GM21423 (cell line): ENCODE results near the gene SEC61B.
"Not testable (repeated sequence)": the region's sequence is repeated elsewhere in the genome, so short reads cannot be mapped to it uniquely, and the experiment has no call there.

Source experiments
- ATAC-seq: cut with Tn5 transposase; IDR thresholded peaks from one replicate; pipeline ENCODE4 v1.9.1; 2021; ENCODE audit warnings: mild to moderate bottlenecking, moderate library complexity; ENCODE audit not compliant: unreplicated experiment

The SEC61B gene

DNA sequence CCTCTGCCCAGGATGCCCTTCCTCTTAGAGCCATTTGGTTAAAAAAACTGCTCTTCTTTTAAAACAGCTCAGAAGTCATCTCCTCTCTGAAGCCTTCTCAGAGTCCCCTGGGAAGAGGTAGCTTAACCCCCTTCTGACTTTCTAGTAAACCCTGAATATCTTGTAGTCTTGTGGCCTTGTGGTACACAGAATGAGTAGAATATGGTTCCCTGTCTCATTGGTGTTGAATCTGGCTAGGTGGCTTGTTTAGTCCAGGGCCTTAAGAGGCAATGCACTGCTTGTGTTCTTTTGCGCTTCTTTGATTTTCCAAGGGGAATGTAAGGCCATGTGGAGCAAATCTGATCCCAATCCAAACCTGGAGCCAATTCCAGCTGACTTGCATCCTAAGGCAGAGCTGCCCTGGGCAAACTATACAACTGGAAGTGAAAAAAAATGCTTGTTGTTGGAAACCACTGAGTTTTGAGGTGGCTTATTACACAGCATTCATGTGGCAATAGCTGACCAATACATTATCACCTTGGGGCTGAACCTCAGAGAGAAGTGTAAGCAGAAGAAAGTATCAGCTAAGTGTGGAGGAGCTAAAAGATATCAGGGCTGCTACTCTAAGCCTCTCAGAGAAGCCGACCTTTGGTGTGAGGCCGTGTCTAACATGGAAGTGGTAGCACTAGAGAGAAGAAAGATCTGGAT, 31.3 kb upstream of the SEC61B start:
- ATAC-seq = no peak

DNA sequence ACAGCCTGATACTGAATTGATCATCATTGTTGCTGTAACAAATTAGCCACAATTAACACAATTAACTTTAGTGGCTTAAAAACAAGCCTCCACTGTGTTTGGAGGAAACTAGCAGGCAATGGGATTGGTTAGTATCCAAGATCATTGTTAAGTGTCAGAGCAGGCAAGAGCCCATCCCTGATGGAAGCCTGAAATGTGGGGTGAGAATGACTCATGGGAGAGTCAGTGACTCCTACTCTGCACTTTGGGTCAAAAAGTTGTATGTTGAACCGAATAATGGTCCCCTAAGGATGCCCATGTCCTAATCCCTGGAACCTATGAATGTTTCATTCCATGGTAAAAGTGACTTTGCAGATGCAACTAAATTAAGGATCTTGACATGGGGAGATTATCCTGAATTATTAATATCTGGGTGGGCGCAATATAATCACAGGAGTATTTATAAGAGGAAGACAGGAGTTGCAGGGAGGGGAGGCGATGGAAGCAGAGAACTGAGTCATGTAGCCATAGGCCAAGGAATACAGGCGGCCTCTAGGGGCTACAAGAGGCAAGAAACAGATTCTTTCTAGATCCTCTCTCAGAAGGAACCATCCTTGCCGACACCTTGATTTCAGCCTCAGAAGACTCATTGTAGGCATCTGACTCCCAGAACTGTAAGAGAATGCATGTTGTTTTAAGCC, 29.2 kb upstream of the SEC61B start:
- ATAC-seq = no peak

DNA sequence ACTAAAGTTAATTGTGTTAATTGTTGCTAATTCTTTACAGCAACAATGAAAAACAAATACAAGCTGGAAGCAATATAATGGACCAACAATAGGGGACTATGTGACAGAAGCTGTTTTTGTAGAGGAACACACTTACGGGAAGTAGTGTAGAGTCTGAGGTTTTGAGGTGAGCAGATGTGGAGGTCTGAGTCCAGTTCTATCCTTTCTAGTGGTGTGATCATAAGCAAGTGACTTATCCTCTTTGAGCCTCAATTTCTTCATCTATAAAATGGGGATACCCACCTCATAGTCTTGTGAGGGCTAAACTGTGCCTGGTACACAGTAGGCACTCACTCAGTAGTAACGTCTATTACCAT, 28.6 kb upstream of the SEC61B start:
- no peak for ATAC-seq

DNA sequence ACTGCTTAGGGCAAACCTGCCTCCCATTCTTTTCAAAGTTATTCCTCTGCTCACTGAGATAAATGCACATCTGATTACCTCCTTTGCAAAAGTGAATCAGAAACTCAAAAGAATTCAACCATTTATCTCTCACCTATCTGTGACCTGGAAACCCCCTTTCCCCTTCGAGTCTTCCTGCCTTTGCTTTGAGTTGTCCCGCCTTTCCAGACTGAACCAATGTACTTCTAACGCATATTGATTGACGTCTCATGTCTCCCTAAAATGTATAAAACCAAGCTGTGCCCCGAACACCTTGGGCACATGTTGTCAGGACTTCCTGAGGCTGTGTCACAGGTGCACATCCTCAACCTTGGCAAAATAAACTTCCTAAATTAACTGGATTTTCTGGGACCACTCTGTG, 25.6 kb upstream of the SEC61B start:
- not testable (repeated sequence) for ATAC-seq

DNA sequence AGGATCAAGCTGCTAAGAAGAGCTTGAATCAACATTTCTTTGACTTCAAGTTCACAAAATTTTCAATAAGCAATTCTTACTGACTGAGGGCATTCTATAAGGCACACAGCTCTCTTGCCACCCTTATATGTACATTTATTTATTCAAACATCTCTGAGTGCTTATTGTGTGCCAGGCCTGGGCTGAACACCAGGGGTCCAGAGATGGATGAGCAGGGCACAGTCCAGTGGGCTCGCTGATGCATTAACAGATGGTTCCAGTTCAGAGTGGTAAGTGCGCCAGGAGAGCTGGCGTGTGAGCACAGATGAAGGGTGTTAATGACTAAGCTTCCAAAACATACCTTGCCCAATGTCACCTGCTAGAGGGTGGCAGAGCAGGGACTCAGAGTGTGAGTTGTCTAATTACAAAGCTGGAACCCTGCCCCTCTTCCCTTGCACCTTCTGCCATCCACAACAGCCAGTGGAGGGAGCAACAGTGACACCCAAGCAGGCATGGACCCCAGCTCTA, 24.9 kb upstream of the SEC61B start:
- no peak for ATAC-seq

DNA sequence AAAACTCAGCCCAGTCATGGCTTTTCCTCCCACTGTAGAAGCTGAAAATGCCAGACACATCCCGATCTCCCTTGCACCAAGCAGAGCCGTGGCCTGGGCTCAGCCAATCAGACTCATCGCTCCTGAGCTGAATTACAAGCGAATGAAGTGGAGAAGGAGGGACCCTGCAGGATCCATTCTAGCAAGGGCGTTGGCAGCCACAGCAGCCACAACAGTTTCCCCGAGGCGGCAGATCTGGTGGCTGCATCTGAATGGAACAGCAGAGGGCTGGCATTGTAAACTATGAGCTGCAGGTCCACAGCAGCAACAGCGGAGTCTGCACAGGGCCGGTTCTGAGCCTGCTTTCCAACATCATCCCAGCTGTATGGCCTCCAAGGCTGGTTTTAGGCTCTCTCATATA, 24.1 kb upstream of the SEC61B start:
- no peak for ATAC-seq

DNA sequence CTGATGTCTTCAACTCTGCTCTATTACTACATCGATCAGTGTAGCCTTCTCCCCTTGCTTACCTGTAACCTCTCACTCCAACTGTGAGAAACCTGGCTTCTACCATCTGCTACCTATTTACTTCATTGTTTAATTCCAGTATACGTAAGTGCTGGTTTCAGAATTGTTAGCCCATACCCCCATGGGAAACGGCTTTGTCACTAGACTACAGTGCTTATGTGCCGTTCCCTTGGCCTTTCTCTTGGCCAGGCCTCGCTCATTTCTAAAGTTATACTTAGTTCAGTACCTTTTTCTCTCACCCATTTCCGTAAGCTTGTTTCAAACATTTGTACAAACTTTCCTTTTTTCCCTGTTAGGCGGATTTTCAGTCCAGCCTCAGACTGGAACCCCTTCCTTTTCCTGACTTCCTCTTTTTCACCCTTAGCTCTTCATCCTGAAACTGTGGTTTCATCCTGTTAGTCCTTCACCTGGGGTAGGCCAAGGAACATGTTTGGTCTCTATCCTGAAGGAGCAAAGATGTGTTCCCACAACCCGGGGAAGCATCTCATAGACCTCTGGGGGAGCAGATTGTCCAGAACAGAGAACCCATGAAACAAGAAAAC, 22.0 kb upstream of the SEC61B start:
- no peak for ATAC-seq

DNA sequence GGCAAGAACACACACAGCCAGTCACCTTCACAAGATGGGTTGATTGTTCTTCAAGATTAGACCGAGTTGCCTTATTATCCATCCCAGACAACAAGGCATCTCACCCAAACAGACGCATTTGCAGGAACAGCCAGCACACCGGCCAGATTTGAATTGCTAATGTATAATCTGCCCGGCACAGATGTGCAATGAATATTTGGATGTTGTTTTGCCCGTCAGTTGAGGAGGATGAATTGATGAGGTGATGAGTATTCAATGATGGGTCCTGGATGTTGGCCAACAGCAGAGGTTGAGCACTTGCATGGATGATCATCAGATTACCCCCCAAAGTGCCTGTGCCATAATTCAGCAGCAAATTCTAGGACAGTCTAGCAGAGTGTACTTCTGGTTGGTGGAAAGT, 20.5 kb upstream of the SEC61B start:
- ATAC-seq = no peak

DNA sequence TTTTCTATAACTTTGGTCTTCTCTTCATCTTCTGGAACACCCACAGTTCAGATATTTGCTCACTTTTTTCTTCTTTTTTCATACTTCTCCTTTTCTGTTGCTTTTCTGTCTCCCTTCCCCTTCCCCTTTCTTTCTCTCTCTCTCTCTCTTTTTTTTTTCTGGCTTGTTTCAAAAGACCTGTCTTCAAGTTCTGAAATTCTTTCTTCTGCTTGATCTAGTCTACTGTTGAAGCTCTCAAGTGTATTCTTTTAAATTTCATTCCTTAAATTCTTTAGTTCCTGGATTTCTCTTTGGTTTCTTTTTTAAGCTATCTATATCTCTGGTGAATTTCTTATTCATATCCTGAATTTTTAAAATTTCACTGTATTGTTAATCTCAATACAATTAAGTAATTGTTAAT, 11.5 kb upstream of the SEC61B start:
- ATAC-seq = no peak

DNA sequence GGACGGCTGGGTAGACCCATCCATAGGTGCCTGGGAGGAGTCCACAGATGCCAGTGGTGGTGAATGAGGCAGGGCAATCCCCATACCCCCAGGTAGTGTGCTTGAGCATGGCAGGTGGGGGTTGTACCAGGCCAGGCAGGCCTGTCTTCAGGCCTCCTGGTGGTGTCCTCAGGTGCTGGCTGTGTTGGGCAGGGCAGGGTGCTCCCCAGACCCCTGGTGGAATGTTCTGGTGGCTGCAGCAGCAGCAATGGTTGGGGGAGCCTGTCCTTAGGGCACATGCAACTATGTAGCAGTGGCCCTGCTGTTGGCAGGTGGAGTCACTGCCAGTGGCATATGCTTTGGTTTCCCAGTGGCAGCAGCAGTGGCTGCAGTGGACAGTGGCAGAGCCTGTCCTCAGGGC, 10.3 kb upstream of the SEC61B start:
- no peak for ATAC-seq

DNA sequence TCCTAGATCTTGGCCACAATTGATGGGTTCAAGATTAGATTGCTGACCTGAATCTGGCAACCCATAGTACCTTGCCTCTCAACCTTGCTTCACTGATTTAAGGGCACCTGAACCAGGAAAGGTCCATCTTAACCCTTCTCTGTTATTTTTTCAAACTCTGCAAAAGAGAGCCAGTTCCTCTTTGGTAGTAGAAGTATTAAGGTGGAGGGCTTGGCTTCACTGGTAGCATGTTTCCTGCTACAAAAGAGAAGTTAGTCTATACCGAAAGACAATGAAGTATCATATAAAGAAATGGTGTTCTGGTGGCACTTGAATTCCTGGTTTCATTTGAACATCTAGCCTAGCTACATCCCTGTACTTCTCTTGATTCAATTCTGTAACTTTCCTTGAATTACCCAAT, 8.9 kb upstream of the SEC61B start:
- ATAC-seq = no peak

DNA sequence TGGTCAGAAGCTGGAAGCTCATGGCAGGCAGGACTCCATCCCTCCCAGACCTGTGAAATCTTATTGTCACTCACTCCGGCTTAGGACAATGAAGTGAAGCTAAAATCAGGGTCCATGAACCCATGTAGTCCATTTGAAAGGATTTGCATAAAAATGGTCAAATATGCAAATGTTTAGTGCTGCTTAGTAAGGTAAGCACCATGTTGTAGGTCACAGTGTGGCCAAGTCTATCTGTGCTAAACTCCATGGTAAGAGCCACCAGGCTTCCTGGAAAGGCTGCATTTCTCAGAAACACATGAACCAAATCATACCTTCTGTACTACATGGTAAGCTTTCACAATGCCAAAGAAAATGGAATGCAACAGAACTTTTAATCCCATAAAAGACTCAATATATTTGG, 6.0 kb upstream of the SEC61B start:
- ATAC-seq = no peak

DNA sequence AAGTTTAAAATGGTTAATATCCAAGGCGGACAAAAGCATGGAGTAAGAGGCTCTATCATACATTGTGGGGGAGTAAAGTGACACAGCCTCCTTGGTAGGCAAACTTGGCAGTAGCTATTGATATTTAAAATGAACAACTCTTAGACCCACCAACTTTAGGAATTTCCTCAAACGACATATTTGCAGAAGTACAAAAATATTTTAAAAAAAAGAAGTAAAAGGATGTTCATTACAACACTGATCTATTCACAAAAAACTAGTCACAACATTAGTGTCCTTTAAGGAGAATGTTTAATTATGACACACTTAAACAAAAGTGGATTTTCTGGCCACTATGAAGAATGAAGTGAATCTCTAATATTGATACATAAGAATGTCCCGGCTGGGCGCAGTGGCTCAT, 2.1 kb upstream of the SEC61B start:
- ATAC-seq = no peak

DNA sequence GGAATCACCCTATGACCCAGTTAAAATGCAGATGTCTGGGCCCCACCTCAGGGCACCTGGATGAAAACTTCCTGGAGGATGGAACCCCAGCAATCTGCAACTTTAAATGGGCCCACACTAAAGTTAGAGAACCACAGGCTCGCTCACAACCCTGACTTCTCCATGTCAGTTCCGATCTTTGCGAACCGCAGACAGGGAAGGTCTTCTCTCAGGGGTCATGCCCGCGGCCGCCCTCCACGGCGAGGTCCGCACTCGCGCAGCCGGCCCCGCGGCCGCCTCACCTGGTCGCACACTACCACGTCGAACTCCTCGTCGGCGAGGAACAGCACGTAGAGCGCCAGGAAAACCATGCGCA, 839 bp upstream of the SEC61B start:
- ATAC-seq = no peak

DNA sequence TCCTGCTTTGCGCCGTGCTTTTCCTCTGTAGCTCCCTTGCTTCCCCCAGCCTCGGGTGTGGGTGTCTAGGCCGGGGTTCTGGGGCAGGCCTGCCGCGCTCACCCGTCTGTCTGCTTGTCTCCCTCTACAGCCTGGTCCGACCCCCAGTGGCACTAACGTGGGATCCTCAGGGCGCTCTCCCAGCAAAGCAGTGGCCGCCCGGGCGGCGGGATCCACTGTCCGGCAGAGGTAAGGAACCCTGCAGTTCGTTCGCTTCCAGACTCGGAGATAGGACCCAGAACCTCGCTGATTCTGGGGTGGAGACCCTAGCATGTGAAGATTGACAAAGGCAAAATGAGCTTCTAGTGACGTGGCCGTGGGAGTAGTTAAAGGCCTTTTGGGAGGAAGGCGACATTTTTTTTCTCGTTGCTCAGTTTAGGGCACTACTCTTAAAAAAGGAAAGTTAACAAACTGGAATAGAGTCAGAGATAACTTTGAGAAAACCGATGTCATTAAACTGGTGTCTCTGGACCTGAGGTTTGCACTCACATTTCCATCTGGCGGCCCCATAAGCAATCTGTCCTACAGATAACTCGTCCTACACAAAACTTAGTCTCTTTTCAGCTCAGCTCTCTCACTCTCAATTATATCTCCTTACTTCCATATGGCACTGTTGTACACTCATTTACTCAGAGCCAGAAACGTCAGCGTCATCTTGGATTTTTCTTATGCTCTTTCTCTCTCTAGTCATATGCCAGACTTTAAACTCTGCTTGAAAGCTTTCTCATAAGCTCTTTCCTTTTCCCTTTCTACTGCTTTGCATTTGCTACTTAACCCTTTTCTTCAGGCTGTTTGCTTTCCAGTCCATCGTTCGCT, 561 bp downstream of the SEC61B start:
- peak; percentile 22 for ATAC-seq

DNA sequence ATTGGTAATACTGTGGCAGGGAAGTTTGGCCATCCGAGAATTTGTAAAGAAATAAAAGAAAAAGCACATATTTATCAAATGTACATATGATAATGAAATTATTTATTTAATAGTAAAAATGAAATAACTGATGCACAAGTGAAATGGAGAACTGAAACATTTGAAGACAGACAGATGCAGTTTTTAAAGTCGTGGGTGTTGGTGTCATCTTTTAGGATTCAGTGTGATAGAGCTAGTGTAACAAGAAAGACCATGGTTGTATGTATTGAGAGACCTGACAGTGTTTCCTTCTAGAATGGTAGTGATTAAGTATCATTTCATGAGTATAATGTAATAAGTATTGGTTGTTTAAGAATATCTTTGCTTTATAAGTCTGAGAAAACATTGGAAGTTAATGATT, 2.4 kb downstream of the SEC61B start:
- ATAC-seq = no peak

DNA sequence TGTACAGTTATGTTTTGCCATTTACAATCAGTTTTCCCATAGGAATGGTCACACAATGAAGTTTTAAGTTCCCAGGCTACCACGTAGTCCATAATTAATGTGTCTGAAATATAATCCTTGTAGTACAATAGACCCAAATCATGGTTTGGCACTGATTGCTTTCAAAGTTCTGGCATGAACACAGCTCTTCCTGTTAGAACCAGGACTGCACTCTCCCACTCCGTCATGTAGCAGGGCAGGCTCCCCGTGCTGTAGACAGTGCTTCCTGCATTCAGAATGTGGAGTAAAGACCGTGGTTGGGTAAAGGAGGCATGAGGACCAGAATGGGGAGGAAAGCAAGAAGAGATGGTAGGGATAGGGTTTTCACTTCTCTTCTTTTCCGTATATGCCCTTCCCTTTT, 4.0 kb downstream of the SEC61B start:
- no peak for ATAC-seq

DNA sequence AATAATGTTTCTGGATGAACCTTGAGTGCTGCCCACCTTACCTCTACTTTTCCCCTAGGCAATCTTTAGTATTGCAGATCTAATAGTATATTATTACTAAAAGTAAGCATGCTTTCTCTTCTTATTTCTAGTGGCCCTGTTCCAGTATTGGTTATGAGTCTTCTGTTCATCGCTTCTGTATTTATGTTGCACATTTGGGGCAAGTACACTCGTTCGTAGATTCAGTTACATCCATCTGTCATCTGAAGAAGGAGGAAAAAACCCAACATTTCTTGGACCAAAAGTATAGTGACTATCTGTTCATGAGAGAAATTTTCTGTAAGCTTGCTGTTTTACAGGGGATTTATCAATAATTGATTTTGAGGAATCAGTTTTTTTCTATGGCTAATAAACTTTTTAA, 8.1 kb downstream of the SEC61B start:
- ATAC-seq = no peak

DNA sequence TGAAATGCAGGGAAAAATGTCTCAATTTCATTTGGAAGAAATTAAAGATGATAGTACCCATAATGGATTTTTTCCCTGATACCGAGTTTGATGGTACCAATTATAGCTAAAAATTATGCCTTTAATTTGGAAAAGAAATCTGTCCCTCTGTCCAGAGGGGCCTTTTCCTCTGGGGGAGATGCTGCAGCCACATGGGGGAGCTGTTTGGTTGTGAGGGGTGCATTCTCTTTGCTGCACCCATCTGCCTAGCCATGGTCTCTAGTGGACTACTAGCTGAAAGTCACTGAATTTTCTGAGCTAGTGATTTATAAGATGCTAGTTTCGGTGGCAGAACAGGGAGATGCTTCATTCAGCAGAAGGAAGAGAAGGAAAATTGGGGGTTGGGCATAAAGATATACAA, 9.6 kb downstream of the SEC61B start:
- no peak for ATAC-seq

DNA sequence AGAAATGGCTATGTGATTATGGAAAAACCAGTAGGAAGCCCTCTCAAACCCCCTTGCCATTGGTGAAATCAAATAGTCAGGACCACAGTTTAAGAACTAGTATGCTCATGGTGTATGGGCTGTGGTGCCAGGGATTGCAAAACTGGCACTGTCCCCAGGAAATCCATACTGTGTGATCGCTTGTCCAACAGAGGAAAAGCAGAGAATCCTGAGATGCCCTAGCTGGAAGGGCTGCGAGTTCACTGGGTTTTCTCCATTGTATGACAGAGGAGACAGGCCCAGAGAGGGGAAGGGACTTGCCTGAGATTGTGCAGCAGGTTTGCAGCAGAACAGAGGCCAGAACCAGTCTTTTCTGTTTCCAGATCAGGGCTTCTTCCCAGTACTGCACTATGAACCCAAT, 12.5 kb downstream of the SEC61B start:
- no peak for ATAC-seq

DNA sequence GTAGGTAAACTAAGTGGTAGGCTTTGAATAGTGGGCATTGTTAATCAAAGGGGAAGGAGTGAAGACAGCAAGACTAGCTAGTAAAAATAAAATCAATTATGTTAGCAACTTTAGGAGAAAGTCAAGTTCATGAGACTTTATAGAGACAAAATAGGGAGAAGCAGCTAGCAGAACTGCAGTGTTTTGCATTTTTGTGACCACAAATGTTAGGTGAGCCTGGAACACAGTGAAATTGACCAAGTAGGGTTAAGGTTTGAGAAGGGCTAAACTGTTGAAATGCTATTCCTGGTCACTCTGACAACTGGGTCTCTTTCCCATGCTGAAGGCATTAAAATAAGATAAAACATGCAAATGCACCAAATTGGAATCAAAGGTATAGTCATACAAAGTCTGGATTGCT, 13.0 kb downstream of the SEC61B start:
- ATAC-seq = no peak
